ENCODE data around the gene PAQR7.

The PAQR7 gene

DNA sequence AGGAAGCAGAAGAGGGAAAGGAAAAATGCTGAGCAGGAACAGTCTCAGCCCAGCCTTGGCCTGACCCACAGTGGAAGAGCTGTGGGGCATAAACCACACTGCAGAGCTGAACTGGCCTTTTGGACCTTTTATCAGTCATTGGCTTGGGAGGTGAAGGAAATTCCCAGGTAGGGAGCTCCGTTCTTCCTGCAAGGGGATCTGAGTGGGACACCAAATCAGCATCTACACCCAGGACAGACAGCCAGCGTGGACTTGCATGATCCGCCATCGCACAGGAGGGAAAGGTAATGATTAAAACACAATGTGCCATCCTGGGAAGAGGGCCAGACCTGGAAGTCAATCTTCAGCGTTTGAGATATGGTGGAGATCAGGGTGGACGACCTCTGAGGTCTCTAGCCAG, 56.9 kb downstream of the PAQR7 start:
- no peak for DNase-seq (ENCODE audit: low read depth, low spot score)

- DNase-seq (ENCODE audit: low read depth, low spot score), result no peak
Measured at GRCh38 chr1:25817840-25818501, 57.5 kb downstream of the PAQR7 start.

- DNase-seq (ENCODE audit: low read depth, low spot score), result no peak
Measured at GRCh38 chr1:25816112-25816718, 59.3 kb downstream of the PAQR7 start.

- DNase-seq (ENCODE audit: low read depth, low spot score), result no peak
Measured at GRCh38 chr1:25815208-25816111, 60.0 kb downstream of the PAQR7 start.

DNA sequence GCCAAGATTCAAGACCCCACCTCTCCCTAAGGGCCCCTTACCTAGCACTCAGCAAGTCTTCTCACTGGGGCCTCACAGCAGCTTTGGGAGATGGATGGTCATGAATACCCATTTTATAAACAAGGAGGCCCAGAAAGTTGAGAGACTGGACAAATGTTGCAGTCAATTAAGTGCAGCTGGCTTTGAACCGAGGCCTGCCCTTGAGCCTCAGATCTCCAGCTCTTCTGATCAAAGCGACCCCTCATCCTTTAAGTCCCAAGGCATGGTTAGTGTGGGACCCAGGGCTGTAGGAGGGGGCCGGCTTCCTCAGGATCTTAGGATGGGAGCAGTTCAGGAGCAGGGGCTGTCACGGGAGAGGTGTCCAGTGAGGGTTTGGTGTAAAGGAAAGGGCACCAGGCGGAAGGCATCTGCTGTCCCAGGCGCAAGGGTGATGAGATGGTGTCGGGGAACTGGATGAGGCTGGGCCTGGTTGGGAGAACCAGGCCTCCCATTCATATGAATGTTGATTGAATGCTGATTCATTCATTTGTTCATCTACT, 60.9 kb downstream of the PAQR7 start:
- DNase-seq (ENCODE audit: low read depth, low spot score), result no peak

DNA sequence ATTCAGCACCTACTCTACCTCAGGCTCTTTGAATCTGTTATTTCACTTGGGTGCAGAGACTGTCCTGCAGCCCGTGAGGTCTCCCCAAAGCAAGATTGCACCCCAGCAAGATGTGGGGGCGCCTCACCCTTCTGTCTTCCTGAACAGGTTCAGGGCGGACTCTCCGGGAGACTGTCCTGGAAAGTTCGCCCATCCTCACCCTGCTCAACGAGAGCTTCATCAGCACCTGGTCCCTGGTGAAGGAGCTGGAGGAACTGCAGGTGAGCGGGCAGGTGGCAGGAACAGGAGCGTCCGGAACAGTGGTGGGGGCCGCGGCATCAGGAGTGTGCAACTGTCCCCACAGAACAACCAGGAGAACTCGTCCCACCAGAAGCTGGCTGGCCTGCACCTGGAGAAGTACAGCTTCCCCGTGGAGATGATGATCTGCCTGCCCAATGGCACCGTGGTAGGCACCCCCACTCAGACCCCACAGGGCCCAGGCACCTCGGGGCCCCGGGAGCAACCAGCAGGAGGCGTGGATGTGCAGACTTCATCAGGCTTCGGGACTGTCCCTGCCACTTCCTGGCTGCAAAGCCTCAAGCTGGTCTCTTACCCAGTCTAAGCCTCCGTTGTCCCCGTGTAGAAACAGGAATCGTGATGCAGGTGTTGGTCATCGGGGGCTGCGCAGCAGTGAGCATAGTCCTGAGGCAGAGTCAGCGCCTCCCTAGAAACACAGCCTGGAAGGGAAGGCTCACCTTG, 61.6 kb downstream of the PAQR7 start:
- DNase-seq (ENCODE audit: low read depth, low spot score), result no peak

DNA sequence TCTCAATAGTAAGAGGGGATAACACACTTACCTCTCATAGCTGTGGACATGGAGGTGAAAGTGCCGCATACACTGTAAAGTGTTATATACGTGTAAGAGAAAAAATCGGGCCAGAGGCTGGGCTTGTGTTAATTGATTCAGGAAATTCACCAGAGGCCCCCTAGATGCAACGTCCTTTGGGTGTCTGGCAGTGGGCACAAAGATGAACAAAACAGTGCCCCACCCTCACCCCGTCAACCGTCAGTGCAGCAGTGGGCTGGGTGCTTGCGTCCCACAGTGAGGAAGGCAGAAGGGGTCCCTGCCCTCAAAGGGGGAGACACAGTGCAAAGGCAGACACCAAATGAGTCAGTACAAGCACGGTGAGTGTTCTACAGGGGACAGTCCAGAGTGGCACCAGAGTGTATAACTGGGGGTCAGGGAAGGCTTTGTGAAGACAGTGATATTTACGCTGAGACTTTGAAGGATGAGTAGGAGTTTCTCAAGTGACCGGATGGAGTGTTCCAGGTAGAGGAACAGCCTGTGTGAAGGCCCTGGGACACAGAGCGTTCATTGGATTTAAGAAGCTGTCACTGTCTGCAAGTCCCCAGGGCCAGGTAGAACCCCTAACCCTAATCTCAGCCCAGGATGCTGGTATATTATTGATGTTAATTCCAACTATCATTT, 62.3 kb downstream of the PAQR7 start:
- DNase-seq (ENCODE audit: low read depth, low spot score), result no peak

Measured in activated CD4-positive, CD25-positive, alpha-beta regulatory T cell treated with anti-CD3 and anti-CD28 coated beads, Interleukin-2, amount 50 U/mL, for 16 hours (primary cell).